A673 (cell line): Measurements from ENCODE around the gene MAMSTR. TPM values are rescaled to one million over a fixed set of nuclear protein-coding genes. Genes with fewer than 3 reads are reported as not detected.

Experiments used
- BruUV-seq: library from RNA; stranded (reverse); fragments of 400-500 nt; replicated peaks from 2 replicates; lab custom pipeline; 2021; lab: Mats Ljungman, UMichigan
- CTCF ChIA-PET: fragments of 300-600 bp; sonication (Branson Sonifier 250); formaldehyde crosslinking; loops from one replicate; lab custom pipeline; 2022; ENCODE audit warnings: antibody characterized with exemption; lab: Charles Lee
- POLR2A ChIA-PET: fragments of 300-600 bp; sonication (Branson Sonifier 250); formaldehyde crosslinking; loops from one replicate; lab custom pipeline; 2022; ENCODE audit warnings: antibody characterized with exemption; ENCODE audit not compliant: low non-redundant PET; lab: Charles Lee
- DNase-seq: peaks from one replicate; pipeline ENCODE4 v3.0.0-alpha.2; 2015; ENCODE audit warnings: low spot score
- H3K27ac ChIP-seq: fragments of 200-600 bp; sonication (generic); 2 replicates; pipeline ENCODE4 v1.5.1; 2016; ENCODE audit warnings: mixed run types, low read depth, mild to moderate bottlenecking, mixed read lengths, antibody characterized with exemption, low read length; ENCODE audit not compliant: poor library complexity, severe bottlenecking
- H3K27me3 ChIP-seq: fragments of 200-600 bp; sonication (generic); replicated peaks from 2 replicates; pipeline ENCODE4 v1.6.1; 2017; ENCODE audit warnings: mixed run types, low read depth, mild to moderate bottlenecking, mixed read lengths, antibody characterized with exemption, low read length; ENCODE audit not compliant: insufficient read depth, poor library complexity
- H3K36me3 ChIP-seq: fragments of 200-600 bp; sonication (generic); 2 replicates; pipeline ENCODE4 v1.6.1; 2016; ENCODE audit warnings: mixed run types, mild to moderate bottlenecking, mixed read lengths, antibody characterized with exemption, low read length; ENCODE audit not compliant: insufficient read depth, poor library complexity, severe bottlenecking
- H3K4me1 ChIP-seq: fragments of 200-600 bp; sonication (generic); 2 replicates; pipeline ENCODE4 v1.6.1; 2017; ENCODE audit warnings: mixed run types, mild to moderate bottlenecking, mixed read lengths, antibody characterized with exemption, low read length; ENCODE audit not compliant: insufficient read depth, poor library complexity, severe bottlenecking
- H3K4me3 ChIP-seq: fragments of 200-600 bp; sonication (generic); 2 replicates; pipeline ENCODE4 v1.5.1; 2016; ENCODE audit warnings: low read depth, mixed run types, mild to moderate bottlenecking, mixed read lengths, low read length; ENCODE audit not compliant: poor library complexity, severe bottlenecking
- H3K9me3 ChIP-seq: fragments of 200-600 bp; sonication (generic); 2 replicates; pipeline ENCODE4 v1.6.1; 2016; ENCODE audit warnings: mixed run types, low read depth, mild to moderate bottlenecking, mixed read lengths, antibody characterized with exemption, low read length; ENCODE audit not compliant: poor library complexity, severe bottlenecking
- CTCF ChIP-seq: fragments of 300-800, 200-600 bp; sonication (generic); conservative IDR thresholded peaks from 2 replicates; pipeline ENCODE4 v1.5.1; 2017; ENCODE audit warnings: low read depth, mild to moderate bottlenecking, antibody characterized with exemption, low read length, moderate library complexity, mixed read lengths
- EZH2 ChIP-seq: fragments of 200-600 bp; sonication (generic); IDR thresholded peaks from 2 replicates; pipeline ENCODE4 v1.6.1; 2017; ENCODE audit warnings: borderline replicate concordance, low read depth, mild to moderate bottlenecking, mixed read lengths, antibody characterized with exemption, low read length; ENCODE audit not compliant: poor library complexity, severe bottlenecking
- intact Hi-C: fragments of 100-400 bp; cut with micrococcal nuclease; formaldehyde crosslinking; loops from one replicate; pipeline ENCODE4 v1.10.0; 2022; ENCODE audit not compliant: unreplicated experiment
- total RNA-seq: library from RNA; stranded (reverse); gene quantifications from 2 replicates; pipeline ENCODE4 v1.2.3, GENCODE V29; 2021

The MAMSTR gene
- total RNA-seq, 1 experiment from 2014 or later: 4.7 TPM

- ChIA-PET CTCF (no interaction called here), POLR2A (no interaction called here)
- intact Hi-C loops: no loop called here
- Histone ChIP-seq H3K4me1 (peaks cover 4% of the 10 kb centered on the region), H3K27me3 (no peaks in the 10 kb centered on the region), H3K36me3 (no peaks in the 10 kb centered on the region), H3K4me3 (no peak overlapping the region), H3K9me3 (no peaks in the 10 kb centered on the region), H3K27ac (no peak overlapping the region)
- TF ChIP-seq EZH2: no peak
- no peak for TF ChIP-seq CTCF
- no TSS peak for BruUV-seq
- DNase-seq: no peak
Observed at GRCh38 chr19:48670699-48671445, 48.7 kb downstream of the MAMSTR start.

GRCh38 chr19:48669903-48670668, 49.4 kb downstream of the MAMSTR start:
- BruUV-seq: no TSS peak
- H3K4me3 ChIP-seq: no peak overlapping the region
- H3K4me1 ChIP-seq: no peaks in the 10 kb centered on the region
- no peak overlapping the region for H3K27ac ChIP-seq
- no peaks in the 10 kb centered on the region for H3K9me3 ChIP-seq
- TF ChIP-seq CTCF: no peak
- TF ChIP-seq EZH2: no peak
- ChIA-PET CTCF (no interaction called here), POLR2A (no interaction called here)
- DNase-seq: no peak
- H3K36me3 ChIP-seq: no peaks in the 10 kb centered on the region
- intact Hi-C loops: no loop called here
- no peaks in the 10 kb centered on the region for H3K27me3 ChIP-seq

- Histone ChIP-seq H3K4me1 (no peaks in the 10 kb centered on the region), H3K4me3 (no peak overlapping the region), H3K36me3 (no peaks in the 10 kb centered on the region), H3K9me3 (no peaks in the 10 kb centered on the region), H3K27ac (no peak overlapping the region), H3K27me3 (no peaks in the 10 kb centered on the region)
- DNase-seq: no peak
- TF ChIP-seq EZH2 (no peak), CTCF (no peak)
- intact Hi-C loops: no loop called here
- ChIA-PET POLR2A (no interaction called here), CTCF (no interaction called here)
- no TSS peak for BruUV-seq
Observed at GRCh38 chr19:48668761-48669160, 50.8 kb downstream of the MAMSTR start.
